SK-N-DZ (cell line): Measurements from ENCODE around the gene TRIM15.

Experiments used
- small RNA-seq, 2 experiments: library from RNA; depleted of rRNA; stranded (forward); fragments of <200 nt; gene quantifications; one replicate each; pipeline ENCODE3, GENCODE V24; 2014

Gene TRIM15

Small RNA genes within 50 kb of the gene (small RNA-seq; reads per million reads assigned to genes)
- 0 reads per million in 2 experiments for gene RF00554
